GM19438 (cell line): ENCODE results near the gene KCNT1.

ENCODE experiments used
- ATAC-seq: cut with Tn5 transposase; IDR thresholded peaks from one replicate; pipeline ENCODE4 v1.9.1; 2021; ENCODE audit warnings: low read depth; ENCODE audit not compliant: unreplicated experiment

Gene KCNT1

GRCh38 chr9:135743546-135744332 is 41.8 kb downstream of the KCNT1 start:
- no peak for ATAC-seq

DNA sequence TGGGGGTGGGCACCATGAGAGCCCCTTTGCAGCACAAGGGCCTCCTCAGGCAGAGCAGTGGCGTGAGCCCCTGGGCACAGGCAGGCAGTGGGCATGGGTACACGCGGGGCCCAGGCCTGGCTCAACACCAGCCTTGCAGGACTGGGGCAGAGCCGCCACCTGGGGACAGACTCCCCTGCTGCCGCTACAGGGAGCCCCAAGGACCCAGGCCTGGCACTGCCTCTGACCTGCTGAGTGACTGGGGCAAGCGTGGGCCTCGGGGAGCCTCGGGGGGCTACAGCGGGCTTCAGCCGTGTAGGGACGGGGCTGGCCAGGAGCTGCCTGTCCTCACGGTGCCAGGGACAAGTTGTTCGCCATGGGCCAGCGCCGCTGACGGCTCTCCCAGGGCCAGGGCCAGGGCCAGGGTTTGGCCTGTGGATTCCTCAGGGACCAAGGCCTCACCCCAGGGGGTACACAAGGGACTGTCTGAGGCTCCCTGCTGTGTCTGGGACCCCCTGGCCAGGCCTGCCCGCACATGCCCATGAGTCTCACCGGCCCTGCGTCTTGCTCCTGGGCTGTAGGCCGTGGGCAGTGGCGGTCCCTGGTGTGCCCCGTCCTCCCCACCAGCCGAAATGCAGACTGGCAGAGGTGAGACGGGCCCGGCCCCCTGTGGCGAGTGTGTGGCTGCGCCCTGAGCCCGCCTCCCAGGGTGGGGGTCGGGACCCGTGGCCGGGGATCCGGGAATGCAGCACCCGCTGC is 42.5 kb downstream of the KCNT1 start:
- no peak for ATAC-seq

DNA sequence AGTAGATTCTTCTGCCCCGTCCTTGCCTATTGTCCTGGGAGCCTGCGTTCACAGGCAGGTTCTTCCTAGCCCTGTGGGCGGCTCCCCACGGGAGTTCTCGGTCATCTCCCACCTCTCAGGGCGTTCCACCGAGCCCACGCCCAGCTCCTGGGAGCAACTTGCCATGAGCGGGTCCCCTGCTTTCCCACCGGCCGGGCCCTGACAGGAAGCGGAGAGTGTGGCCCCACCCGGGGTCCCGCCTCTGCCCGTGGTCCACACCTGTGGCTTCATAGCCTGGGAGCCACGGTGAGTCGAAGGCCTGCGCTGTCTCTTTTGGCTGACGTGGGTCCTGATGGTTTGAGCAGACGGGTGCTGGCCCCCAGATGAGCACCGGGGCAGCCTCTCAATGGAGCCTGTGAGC is 43.2 kb downstream of the KCNT1 start:
- no peak for ATAC-seq

GRCh38 chr9:135745686-135746324 is 43.8 kb downstream of the KCNT1 start:
- ATAC-seq: no peak

DNA sequence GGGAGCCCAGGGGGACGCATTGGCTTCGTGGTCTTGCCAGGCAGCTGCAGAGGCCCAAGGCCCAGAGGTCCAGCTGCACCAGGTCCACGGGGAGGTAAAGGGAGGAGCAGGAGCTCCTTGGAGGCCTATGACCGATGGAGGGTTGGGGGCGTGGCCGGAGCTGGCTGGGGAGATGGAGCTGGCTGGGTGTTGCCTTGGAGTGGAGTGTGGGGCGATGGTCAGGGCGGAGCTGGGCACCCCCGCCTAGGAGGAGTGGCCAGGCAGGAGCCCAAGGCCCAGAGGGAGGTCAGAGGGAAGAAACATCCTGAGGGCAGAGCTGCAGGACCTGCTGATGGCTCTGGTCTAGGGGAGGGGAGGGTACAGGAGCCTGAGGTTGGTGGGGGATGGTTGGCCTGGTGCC is 44.6 kb downstream of the KCNT1 start:
- no peak for ATAC-seq

DNA sequence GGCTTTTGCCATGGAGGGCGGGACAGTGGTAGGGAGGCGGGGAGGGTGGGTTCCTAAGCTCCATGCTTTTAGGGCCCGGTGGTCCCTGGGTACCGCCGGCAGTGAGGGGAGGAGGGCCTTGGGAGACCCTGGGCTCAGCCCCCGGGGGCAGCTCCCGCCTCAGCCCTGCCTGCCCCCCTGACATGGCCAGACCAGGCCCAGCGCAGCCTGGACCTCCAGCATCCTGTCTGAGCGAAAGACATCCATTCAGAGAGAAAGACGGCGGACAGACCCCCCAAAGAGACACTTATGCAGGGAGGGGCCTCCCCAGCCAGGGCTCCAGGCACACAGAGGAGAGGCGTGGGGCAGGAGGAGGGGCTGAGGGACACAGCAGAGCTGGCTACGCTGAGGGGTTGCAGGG is 45.3 kb downstream of the KCNT1 start:
- ATAC-seq: no peak

DNA sequence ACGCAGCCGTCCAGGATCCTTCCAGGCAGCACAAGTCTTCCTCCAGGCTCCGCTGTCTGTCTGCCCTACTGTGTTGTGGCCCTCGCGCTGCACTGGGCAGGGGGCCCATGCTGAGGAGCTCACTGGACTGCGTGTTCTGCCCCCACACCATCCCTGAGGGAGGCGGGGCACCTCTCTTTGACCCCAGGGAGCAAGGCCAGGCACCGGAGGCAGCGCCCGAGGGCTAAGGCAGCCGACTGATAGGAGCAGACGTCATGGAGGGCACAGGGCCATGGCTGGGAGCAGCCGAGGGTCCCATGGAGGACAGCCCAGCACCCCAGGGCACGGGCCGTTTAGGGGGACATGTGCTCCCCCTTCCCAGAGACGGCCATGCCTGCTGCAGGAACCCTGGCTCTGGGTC is 46.7 kb downstream of the KCNT1 start:
- ATAC-seq: no peak

- ATAC-seq: no peak
Measured at GRCh38 chr9:135749171-135750045, 47.4 kb downstream of the KCNT1 start.

GRCh38 chr9:135750786-135751185 is 48.8 kb downstream of the KCNT1 start:
- no peak for ATAC-seq

DNA sequence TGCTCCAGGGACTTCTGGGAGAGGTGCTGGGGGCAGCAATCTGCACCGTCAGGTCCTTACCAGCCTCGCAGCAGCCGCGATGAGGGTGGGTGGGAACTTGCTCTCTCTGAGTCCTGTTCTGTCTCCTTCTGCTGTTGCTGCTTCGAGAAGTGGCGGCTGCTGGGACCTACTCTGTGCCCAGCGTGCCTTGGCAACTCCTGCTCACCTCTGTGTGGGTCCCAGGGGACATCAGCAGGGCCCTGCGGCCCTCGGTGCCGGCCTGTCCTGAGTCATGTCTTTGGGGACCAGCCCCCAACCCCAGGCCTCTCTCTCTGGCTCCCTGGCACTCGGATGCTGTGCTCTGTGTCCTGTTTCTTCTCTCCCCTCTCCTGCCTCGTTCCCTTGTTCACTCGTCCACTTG is 49.5 kb downstream of the KCNT1 start:
- ATAC-seq: no peak

GRCh38 chr9:135752281-135753204 is 50.6 kb downstream of the KCNT1 start:
- no peak for ATAC-seq

DNA sequence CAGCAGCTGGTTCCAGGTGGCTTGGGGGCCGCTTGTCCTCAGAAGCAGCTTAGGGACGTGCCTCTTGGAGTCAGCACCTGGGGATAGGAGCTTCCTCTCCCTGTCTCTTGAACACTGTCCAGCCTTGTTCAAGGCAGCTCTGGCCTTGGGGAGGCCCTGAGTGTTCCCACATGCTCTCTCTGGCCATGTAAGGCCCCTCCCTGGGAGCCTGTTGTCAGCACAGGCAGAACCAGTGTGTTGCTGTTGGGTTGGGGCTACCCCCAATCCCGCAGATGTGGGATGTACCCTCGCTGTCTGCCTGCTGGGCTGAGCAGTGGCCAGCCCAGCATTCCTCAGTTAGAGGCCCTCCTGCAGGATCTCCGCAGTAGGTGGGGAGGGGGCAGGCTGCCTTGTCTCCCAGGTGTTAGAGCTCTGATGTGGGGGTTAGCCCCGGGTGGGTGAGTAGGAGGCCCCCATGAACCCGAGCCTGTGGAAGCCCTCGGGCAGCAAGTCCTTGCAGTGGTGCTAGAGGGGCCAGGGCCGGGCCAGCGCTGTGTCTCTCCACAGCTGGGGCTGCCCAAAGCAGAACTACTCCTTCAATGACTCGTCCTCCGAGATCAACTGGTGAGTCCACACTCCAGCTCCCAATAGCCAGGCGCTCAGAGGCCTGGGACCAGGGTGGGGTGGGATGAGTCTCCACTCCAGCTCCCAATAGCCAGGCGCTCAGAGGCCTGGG is 51.6 kb downstream of the KCNT1 start:
- no peak for ATAC-seq

DNA sequence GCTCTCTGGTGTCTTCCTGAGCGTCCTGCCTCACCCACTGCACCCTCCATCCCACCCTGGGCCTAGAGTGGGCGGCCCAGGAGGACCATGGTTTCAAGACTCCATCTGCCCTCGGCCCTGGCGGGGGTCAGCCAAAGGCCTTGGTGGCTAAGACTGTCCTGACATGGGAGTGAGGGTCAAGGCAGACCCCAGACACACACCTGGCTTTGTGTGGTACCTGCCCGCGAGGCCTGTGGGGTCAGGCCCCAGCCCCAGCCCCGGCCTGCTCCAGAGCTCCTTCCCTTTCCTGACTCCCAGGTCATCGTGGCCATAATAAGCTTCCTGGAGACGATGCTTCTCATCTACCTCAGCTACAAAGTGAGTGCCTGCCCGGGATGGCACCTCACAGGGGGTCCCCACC is 54.6 kb downstream of the KCNT1 start:
- no peak for ATAC-seq

- no peak for ATAC-seq
Measured at GRCh38 chr9:135757356-135757755, 55.4 kb downstream of the KCNT1 start.

- no peak for ATAC-seq
Measured at GRCh38 chr9:135758056-135758455, 56.1 kb downstream of the KCNT1 start.

DNA sequence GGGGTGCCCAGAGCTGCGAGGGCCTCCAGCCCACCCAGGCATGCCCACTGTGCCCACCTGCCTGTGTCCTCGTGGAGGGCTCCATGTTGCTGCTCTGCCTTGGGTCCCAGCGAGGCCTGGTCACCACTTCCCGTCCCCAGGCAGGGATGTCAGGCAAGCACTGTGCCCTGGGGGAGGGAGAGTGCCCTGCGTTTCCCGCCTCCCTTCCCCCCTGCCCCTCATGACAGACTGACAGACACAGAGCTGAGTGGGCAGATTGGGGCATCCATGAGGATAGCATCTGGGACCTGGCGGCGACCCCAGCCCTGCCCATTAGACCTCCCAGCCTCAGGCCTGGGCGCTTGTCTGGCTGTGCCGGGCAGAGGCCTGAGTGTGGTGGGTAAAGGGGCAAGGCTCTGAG is 56.9 kb downstream of the KCNT1 start:
- ATAC-seq: no peak

GRCh38 chr9:135759676-135760300 is 57.8 kb downstream of the KCNT1 start:
- no peak for ATAC-seq

GRCh38 chr9:135760465-135760864 is 58.5 kb downstream of the KCNT1 start:
- ATAC-seq: no peak
